ENCODE results near the gene TPX2. TPM values are rescaled to one million over a fixed set of nuclear protein-coding genes. Genes with fewer than 3 reads are reported as not detected.

The TPX2 gene
- total and polyA plus RNA-seq, 2 donors (not counting 3 experiments of a cell fraction or from before 2014, with no cell fraction given): 24.8 to 114 TPM

- H3K36me3 ChIP-seq (ENCODE audit: control insufficient read depth in 2 of 2, extremely low read depth in 1 of 2, insufficient read depth in 2 of 2, low read length in 2 of 2): peaks cover 0 to 2% of the 10 kb centered on the region in 2 experiments
- POLR2A ChIA-PET: no interaction called here
- H3K27me3 ChIP-seq (ENCODE audit: control insufficient read depth in 2 of 2, insufficient read depth in 2 of 2, low read length in 2 of 2): no peaks in the 10 kb centered on the region
- TF ChIP-seq CTCF (IDR thresholded peaks at IDR 0.05; ENCODE audit: extremely low read depth in 1 of 2, insufficient read depth in 1 of 2, low read depth in 1 of 2, low read length in 2 of 2) (no peak), MAX (IDR thresholded peaks at IDR 0.05; ENCODE audit: insufficient read depth, insufficient read length) (no peak), POLR2AphosphoS5 (IDR thresholded peaks at IDR 0.05; ENCODE audit: insufficient read depth, low read depth, low read length) (no peak), GATA2 (IDR thresholded peaks at IDR 0.05; ENCODE audit: insufficient read depth, insufficient read length, low read depth, low read length) (no peak), JUN (IDR thresholded peaks at IDR 0.05; ENCODE audit: borderline replicate concordance, insufficient read depth, insufficient read length, low read depth) (no peak), FOS (IDR thresholded peaks at IDR 0.05; ENCODE audit: borderline replicate concordance, insufficient read depth, low read length) (no peak), MYC (IDR thresholded peaks at IDR 0.05; ENCODE audit: low read depth, low read length) (no peak), POLR2A (IDR thresholded peaks at IDR 0.05; ENCODE audit: low read depth, low read length) (no peak), EZH2 (IDR thresholded peaks at IDR 0.05; ENCODE audit: borderline replicate concordance, low read depth, low read length, severe bottlenecking) (no peak)
- FAIRE-seq (no peak), DNase-seq (ENCODE audit: low read depth, low spot score) (no peak)
- no TSS peak for BruUV-seq (replicated peaks)
- peaks cover 4% of the 10 kb centered on the region for H3K4me1 ChIP-seq (ENCODE audit: control insufficient read depth, extremely low read depth, insufficient read depth, low read length)
- H3K79me2 ChIP-seq (ENCODE audit: control insufficient read depth, insufficient read depth, low read length): peaks cover 96% of the 10 kb centered on the region
- H3K9me3 ChIP-seq (replicated peaks; ENCODE audit: control insufficient read depth, insufficient read depth, low read length): no peaks in the 10 kb centered on the region
- H3K27ac ChIP-seq (ENCODE audit: insufficient read depth, low read depth, low read length): no peak overlapping the region
- no peak overlapping the region for H3K9ac ChIP-seq (replicated peaks; ENCODE audit: extremely low read depth, insufficient read depth, low read length)
- H2AFZ ChIP-seq (ENCODE audit: low read depth, low read length): no peak overlapping the region
- no peak overlapping the region for H3K4me3 ChIP-seq (replicated peaks in 1 of 3; ENCODE audit: insufficient read depth in 1 of 3, low read depth in 1 of 3, low read length in 3 of 3)
- intact Hi-C loops (cut with micrococcal nuclease): loop anchor here (5.0 kb wide), 1 partner anchor 958 kb away; no protein-coding TSS in a partner anchor
- no peaks in the 10 kb centered on the region for H3K9me1 ChIP-seq (replicated peaks; ENCODE audit: control insufficient read depth, extremely low read depth, insufficient read depth, low read length)
- H3K4me2 ChIP-seq (ENCODE audit: insufficient read depth, low read length): no peak overlapping the region
- H4K20me1 ChIP-seq (replicated peaks; ENCODE audit: control insufficient read depth, extremely low read depth, insufficient read depth, low read length): no peaks in the 10 kb centered on the region
- CTCF ChIA-PET: interaction anchor here (0.7 to 1.3 kb wide), 3 partner anchors 12 to 145 kb away, joined by 3 to 4 read pairs (median 3); no protein-coding TSS in a partner anchor
- dilution Hi-C loops (cut with MboI; ENCODE audit: extremely low pct_ligation_motif_present, low sequenced_read_pairs): no loop called here
Measured at GRCh38 chr20:31749223-31749622, 10.1 kb downstream of the TPX2 start.

Measured in endothelial cell of umbilical vein (primary cell).